MCF 10A (cell line): ENCODE data around the gene SNTA1. TPM values are rescaled to one million over a fixed set of nuclear protein-coding genes. Genes with fewer than 3 reads are reported as not detected.
"Not testable (repeated sequence)": the region's sequence is repeated elsewhere in the genome, so short reads cannot be mapped to it uniquely, and the experiment has no call there.

Experiments
- BruUV-seq: library from RNA; stranded (reverse); fragments of 400-500 nt; replicated peaks from 2 replicates; lab custom pipeline; 2021; lab: Mats Ljungman, UMichigan
- CTCF ChIA-PET: fragments of 300-600 bp; sonication (Branson Sonifier 250); formaldehyde crosslinking; extraction: SDS; loops from one replicate; lab custom pipeline; 2021; ENCODE audit warnings: antibody characterized with exemption, inconsistent platforms; lab: Yijun Ruan, JAX
- POLR2A ChIA-PET: fragments of 300-600, 350-650 bp; sonication (Branson Sonifier 250); formaldehyde crosslinking; extraction: SDS; loops from one replicate; lab custom pipeline; 2020; ENCODE audit warnings: antibody characterized with exemption, inconsistent platforms; lab: Yijun Ruan, JAX
- DNase-seq: peaks from one replicate; pipeline ENCODE4 v3.0.0-alpha.2; 2018; ENCODE audit not compliant: unreplicated experiment
- H3K27ac Mint-ChIP-seq: one replicate; pipeline ENCODE4 v1.8.0; 2022; ENCODE audit warnings: mild to moderate bottlenecking, low read depth, mixed read lengths; ENCODE audit not compliant: unreplicated experiment
- H3K27me3 Mint-ChIP-seq: one replicate; pipeline ENCODE4 v1.8.0; 2022; ENCODE audit warnings: mixed read lengths; ENCODE audit not compliant: insufficient read depth, unreplicated experiment
- H3K36me3 Mint-ChIP-seq: one replicate; pipeline ENCODE4 v1.8.0; 2022; ENCODE audit warnings: mild to moderate bottlenecking, moderate library complexity, mixed read lengths; ENCODE audit not compliant: insufficient read depth, unreplicated experiment
- H3K4me1 Mint-ChIP-seq: one replicate; pipeline ENCODE4 v1.8.0; 2022; ENCODE audit warnings: mixed read lengths; ENCODE audit not compliant: insufficient read depth, unreplicated experiment
- H3K4me3 Mint-ChIP-seq: one replicate; pipeline ENCODE4 v1.8.0; 2022; ENCODE audit warnings: mild to moderate bottlenecking, moderate library complexity, mixed read lengths; ENCODE audit not compliant: unreplicated experiment
- H3K9me3 Mint-ChIP-seq: one replicate; pipeline ENCODE4 v1.8.0; 2022; ENCODE audit warnings: mixed read lengths; ENCODE audit not compliant: unreplicated experiment
- CTCF ChIP-seq: fragments of 200-600 bp; IDR thresholded peaks from one replicate; pipeline ENCODE4 v1.8.0; 2022; ENCODE audit warnings: antibody characterized with exemption, mild to moderate bottlenecking; ENCODE audit not compliant: unreplicated experiment
- intact Hi-C: fragments of 100-400 bp; cut with micrococcal nuclease; formaldehyde crosslinking; loops from 2 replicates; pipeline ENCODE4 v1.14.1; 2022
- total RNA-seq: library from RNA; stranded (reverse); gene quantifications from 2 replicates; pipeline ENCODE4 v1.2.3, GENCODE V29; 2022

The SNTA1 gene
- total RNA-seq, 1 experiment from 2014 or later, result 1.4 TPM

GRCh38 chr20:33434434-33434833 lies 9.1 kb downstream of the SNTA1 start:
- no peak for DNase-seq
- no peaks in the 10 kb centered on the region for H3K36me3 Mint-ChIP-seq
- BruUV-seq, result no TSS peak
- CTCF ChIA-PET, result interaction anchor here (1.2 kb wide), 1 partner anchor 11 kb away, joined by 5 read pairs; no protein-coding TSS in a partner anchor
- POLR2A ChIA-PET, result interaction anchor here (0.5 to 1.0 kb wide), 2 partner anchors 9 to 90 kb away, joined by 3 to 4 read pairs; partner anchors contain the start of gene SNTA1
- intact Hi-C loops, result no loop called here
- H3K4me3 Mint-ChIP-seq, result no peak overlapping the region
- no peak for TF ChIP-seq CTCF
- H3K27ac Mint-ChIP-seq, result no peak overlapping the region
- H3K27me3 Mint-ChIP-seq, result no peaks in the 10 kb centered on the region
- no peaks in the 10 kb centered on the region for H3K9me3 Mint-ChIP-seq
- no peaks in the 10 kb centered on the region for H3K4me1 Mint-ChIP-seq

GRCh38 chr20:33433465-33434234 lies 9.9 kb downstream of the SNTA1 start:
- ChIA-PET CTCF (interaction anchor here (0.6 to 1.2 kb wide), 3 partner anchors 12 to 710 kb away, joined by 3 to 5 read pairs (median 4); no protein-coding TSS in a partner anchor), POLR2A (no interaction called here)
- Mint-ChIP-seq H3K9me3 (no peaks in the 10 kb centered on the region), H3K36me3 (no peaks in the 10 kb centered on the region), H3K27ac (no peak overlapping the region), H3K27me3 (no peaks in the 10 kb centered on the region), H3K4me1 (no peaks in the 10 kb centered on the region), H3K4me3 (no peak overlapping the region)
- BruUV-seq, result no TSS peak
- no peak for DNase-seq
- TF ChIP-seq CTCF, result no peak
- intact Hi-C loops, result no loop called here

- Mint-ChIP-seq H3K27ac (no peak overlapping the region), H3K9me3 (no peaks in the 10 kb centered on the region), H3K27me3 (no peaks in the 10 kb centered on the region), H3K4me1 (no peaks in the 10 kb centered on the region), H3K4me3 (no peak overlapping the region), H3K36me3 (no peaks in the 10 kb centered on the region)
- POLR2A ChIA-PET, result interaction anchor here (0.7 to 2.1 kb wide), 5 partner anchors 9 to 289 kb away, joined by 3 to 5 read pairs (median 3); partner anchors contain the start of gene CDK5RAP1
- DNase-seq, result no peak
- TF ChIP-seq CTCF, result no peak
- intact Hi-C loops, result no loop called here
- BruUV-seq, result no TSS peak
- CTCF ChIA-PET, result interaction anchor here (0.6 to 1.0 kb wide), 3 partner anchors 16 to 236 kb away, joined by 3 to 5 read pairs (median 3); no protein-coding TSS in a partner anchor
These were observed 11.7 kb downstream of the SNTA1 start for GRCh38 chr20:33431797-33432381.

- BruUV-seq, result not testable (repeated sequence)
- CTCF ChIA-PET, result interaction anchor here (0.7 kb wide), 1 partner anchor 97 kb away, joined by 3 read pairs; no protein-coding TSS in a partner anchor
These were observed 19.7 kb downstream of the SNTA1 start for GRCh38 chr20:33423875-33424274.

More at GRCh38 chr20:33423875-33424274, 19.7 kb downstream of the SNTA1 start:
- H3K4me1 Mint-ChIP-seq, result peaks cover 12% of the 10 kb centered on the region
- intact Hi-C loops, DNase-seq, H3K36me3 Mint-ChIP-seq, H3K9me3 Mint-ChIP-seq, H3K27me3 Mint-ChIP-seq, H3K4me3 Mint-ChIP-seq, H3K27ac Mint-ChIP-seq: not testable (repeated sequence)
- POLR2A ChIA-PET, result interaction anchor here (1.2 kb wide), 1 partner anchor 22 kb away, joined by 3 read pairs; the partner anchor contains the start of gene CDK5RAP1
